Head of caudate nucleus (tissue), 42 donors: ENCODE data around the gene ENO4.

Experiments used
- DNase-seq, 42 donors: peaks; one replicate each; pipeline versions ENCODE4 v3.0.0 to v3.0.0-alpha.2; 2020 to 2021; ENCODE audit warnings: mixed read lengths in 7 of 42
- intact Hi-C: fragments of 100-400 bp; cut with DNase I; formaldehyde crosslinking; loops from one replicate; pipeline ENCODE4 v1.15.0; 2022

ENO4 gene

DNA sequence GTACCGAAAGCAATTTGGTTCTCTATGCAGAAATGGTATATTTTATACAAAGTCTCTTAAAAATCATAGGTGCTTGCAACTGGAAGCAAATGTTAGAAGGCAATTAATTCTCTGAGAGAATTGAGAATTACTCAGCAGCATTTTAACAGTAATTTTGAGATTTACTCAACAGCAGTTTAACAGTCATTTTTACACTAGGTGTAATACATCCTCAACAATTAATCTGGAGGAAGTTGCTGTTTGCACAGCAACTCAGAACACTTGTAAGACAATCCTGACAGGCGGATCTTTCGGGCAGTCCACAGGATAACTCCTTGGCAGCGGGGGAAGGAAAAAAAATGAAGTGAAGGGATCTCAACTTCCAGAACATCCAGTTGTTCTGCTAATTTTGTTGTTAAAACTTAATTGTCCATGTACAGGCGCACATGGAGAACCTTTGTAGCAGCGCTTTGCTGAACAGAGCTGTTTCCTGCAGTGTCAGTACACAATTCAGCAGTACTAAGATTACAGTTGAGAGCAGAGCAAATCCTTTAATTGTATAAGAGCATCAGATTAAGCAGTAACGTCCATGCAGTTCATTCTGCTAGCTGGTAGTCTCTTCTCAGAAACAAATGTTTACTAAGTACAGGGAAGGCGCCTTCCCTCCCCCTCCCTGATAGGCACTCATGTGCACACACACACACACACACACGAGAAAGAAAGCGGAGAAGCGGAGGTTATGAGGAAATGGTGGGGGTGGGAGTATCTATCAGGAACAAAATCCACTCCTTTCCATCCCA lies 43.8 kb downstream of the ENO4 start:
- intact Hi-C loops, result no loop called here
- DNase-seq, result no peak

DNA sequence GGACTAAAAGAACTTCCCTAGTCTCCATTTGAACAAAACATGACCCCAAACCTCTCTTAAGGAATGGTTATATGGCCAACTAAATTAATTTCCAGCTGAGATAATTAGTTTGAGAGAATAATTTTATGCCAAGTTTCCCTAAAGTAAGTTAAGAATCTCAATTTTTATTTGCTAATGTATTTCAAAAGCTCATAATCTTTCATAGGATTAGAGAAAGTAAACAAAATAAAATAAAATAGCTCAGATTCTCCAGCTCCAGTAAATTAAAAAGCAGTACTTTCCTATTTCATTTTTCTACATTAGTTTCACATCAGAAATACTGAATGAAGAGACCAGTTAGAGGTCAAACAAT lies 44.4 kb downstream of the ENO4 start:
- intact Hi-C loops, result no loop called here
- DNase-seq, result no peak

DNA sequence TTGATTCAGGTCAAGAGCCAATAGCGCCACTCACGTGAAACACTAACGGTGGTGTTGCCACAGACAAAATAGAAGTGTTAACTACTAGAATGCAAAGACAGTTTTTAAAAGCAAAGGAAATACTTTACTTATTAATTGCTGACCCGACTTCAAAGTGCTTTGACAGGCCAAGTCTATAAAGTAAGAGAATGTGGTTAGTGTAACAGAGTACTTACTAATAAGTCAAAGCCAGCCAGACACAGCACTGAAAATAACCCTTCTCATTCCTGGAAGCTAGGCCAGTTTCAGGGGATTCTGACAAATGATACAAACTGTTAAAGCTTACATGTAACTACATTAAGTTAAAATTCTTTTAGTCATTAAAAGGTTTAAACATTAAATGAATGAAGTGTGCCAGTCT lies 50.3 kb downstream of the ENO4 start:
- intact Hi-C loops, result no loop called here
- DNase-seq, result no peak

DNA sequence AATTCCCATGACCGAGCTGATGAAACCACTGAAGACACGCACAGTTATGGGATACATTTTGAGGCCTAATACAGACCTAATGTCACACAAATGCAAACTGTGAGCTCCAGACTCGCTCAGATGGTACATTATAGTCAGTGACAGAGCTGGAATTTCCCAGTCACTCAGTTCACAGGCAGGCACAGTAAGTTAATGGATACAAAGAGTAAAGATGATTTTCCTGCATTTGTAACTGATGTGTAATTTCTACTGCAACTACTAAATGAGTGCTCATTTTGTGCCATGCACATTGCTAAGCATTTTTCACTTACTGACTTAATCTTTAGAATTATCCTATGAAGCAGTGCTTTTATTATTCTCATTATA lies 56.5 kb downstream of the ENO4 start:
- DNase-seq, result no peak
- intact Hi-C loops, result no loop called here

DNA sequence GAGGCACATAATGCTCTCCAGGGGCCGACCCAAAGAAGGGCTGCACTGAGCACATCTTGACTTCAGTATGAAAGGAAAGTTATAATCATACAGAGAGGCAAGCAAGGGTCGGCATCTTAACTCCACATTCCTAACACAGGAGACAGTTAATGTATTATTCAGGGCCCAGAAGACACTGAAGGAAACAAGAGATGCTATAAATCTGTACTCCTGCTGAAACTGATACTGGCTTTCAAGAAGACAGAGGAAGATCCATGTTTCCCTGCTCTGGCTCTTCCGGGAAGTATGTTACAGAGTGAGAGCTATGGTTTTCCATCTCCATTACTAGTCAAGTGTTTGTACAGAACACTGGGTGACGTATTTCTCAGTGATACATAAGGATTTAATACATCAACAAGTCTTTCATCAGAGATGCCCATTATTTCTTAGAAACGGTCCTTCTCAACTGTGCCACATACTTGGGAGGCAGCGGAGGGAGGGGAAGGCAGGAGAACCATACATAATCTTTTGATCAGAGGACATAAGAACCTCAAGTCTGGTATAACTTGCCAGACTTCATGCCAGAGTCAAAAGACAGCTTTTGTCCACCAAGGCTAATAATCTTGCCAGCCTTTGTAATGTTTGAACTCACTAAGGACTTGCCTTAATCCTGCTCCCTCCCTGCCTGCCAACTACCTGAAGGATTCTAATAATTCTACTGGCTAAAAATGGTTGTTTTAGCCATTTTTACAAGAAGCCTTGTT lies 58.1 kb downstream of the ENO4 start:
- no peak for DNase-seq
- intact Hi-C loops, result no loop called here

DNA sequence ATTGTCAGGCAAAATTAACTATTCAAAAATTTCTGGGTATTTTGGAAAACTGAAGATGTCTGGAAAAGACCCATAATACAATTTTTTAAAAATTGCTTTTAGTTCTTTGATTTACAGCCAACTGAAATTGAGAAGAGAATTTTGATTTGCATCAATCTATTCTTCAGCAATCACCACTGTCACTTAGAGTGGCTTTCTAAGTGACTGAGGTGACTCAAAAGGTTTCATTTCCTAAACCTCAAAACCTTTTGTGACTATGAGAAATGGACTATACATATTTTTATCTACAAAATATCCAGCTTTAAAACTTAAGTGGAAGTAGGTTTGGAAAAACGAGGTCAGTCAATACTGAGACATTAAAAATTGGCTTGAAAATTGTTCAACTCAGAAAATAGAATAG lies 60.0 kb downstream of the ENO4 start:
- DNase-seq, result no peak
- intact Hi-C loops, result no loop called here

DNA sequence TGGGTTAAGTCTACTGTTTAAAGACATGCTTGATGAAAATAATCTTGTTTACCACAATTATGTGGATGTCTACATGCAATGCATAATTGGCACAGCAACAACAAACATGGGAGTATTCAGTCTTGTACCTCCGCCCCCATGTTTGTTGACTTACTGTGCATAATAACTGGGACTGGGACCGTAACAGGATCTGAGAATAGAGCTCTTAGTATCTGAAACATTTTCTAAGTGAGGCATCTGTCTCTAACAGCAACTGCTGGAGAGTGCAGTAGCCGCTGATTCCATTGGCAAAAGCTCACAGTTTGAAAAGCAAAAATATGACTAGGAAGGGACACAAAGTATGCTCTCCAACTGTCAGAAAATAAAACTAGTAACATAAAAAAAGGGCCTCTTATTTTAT lies 61.6 kb downstream of the ENO4 start:
- no peak for DNase-seq
- intact Hi-C loops, result no loop called here

DNA sequence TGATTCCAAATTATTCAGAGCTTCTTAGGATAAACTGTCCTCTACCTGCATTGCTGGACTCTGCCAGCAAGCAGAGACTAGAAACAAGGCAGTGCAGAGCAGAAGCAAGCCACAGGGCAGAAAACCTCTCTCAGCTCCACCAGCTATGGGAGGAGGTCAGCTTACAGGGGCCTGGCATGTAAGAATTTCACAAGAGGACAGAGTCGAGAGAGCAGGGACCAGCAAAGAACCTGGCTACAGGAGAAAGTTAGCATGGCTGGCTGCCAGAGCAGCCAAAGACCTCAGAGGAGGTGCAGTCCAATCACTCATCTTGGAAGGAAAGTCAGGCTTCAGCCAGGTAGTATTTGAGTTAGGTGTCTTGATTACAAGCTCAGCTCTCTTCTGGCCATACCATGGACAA lies 62.9 kb downstream of the ENO4 start:
- no peak for DNase-seq
- intact Hi-C loops, result no loop called here

DNA sequence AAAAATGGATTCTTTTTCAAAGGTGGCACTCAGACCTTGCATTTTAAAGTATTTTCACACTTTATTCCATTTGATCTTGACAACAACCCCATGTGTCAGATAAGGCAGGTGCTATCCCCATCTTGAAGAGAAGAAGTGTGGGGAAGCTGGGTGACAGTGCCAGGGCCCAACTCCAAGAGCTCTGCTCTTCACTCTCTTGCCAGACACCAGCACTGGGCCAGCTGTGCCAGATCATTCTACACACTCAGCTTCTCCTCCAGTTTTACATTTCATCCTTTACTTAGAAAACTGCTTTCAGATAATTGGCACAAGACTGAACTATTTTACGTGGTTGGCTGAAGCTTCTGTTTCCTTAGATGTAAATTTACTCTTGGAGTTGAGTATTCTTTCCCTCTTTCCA lies 64.4 kb downstream of the ENO4 start:
- intact Hi-C loops, result no loop called here
- no peak for DNase-seq

DNA sequence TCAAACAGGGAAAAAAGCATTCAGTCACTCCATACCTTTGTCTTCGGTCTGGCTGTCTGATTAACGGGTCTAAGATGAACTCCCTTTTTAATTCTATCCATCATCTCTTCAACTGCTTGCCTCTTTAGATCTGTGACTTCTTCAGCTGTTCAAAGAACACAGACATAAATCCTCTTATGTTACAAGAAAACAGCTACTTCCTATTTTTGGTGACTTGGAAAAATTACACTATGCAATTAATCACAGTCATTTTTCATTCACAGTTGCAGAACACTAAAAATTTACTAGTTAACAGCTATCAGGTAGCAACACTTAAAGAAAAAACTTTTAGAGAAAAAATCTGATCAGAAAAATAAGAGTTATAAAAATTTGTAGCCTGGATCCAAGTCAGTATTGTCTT lies 66.0 kb downstream of the ENO4 start:
- intact Hi-C loops, result no loop called here
- no peak for DNase-seq

DNA sequence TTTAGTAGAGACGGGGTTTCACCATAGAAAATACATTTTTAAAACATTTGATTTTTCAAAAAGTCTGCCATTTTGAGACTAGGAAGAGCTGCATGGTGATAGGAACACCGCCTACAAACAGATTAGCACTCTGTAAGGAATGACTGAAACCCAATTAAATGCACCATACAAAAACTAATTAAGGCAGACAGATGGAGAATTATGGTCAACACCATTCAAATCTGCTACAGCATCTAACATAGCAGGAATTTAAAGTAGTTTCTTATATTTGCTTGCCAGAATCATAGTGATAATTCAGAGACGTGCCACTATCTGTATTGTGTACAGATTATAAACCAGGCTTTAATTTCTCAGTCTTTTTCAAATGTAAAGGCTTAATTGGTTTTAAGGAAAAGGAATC lies 68.2 kb downstream of the ENO4 start:
- no peak for DNase-seq
- intact Hi-C loops, result no loop called here

DNA sequence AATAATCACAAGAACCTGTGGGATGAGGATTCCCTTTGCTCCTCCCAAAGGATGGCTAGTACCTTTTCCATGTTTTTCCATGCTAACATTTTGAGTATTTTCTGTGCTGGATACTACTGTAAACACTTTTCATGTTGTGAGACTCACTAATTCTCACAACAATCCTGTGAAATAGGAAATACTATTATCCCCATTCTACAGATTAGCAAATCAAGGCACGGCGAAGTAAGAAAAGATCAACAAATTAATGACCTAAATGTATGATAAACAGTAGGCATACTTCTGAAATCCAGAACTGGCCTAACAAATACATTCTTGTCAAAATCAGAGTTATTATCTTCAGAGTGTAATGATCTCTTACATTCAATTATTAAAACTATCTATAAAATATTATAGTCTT lies 69.3 kb downstream of the ENO4 start:
- intact Hi-C loops, result no loop called here
- DNase-seq, result no peak

DNA sequence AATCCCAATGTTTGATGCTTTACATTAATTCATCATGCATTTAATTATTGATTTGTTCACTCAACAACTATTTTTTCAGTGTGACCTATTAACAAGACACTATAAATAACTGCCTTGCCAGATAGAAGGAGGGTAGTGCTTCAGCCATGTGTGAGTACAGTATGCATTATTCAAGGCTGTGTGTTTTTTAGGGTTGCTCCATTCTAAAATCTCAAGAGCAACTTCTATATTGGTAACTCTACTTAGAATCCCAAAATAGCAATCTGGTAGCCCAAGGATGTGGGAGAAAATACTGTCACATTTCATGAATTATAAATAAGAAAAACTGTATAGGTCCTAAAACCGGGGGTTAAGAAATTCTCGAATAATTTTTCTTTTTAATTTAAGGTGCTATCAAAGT lies 69.9 kb downstream of the ENO4 start:
- DNase-seq, result no peak
- intact Hi-C loops, result no loop called here

DNA sequence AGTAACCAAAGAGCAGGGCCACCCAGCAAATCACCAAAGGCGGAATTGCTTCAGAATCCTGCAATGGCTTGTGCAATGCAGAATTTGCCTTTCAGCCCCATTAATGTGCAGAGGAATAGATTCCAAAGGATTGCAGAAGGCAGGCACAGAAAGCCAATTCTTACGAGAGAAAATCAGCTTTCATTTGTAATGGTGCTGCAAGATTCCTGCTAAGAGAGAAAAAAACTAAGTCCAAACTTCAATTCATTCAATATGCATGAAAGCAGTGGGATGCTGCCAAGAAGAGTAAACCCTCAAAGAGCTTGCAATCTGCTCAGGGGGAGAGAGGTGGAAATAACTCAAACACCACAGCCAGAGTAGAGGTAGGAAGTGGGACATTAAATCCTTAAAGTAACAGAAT lies 70.4 kb downstream of the ENO4 start:
- intact Hi-C loops, result no loop called here
- no peak for DNase-seq

DNA sequence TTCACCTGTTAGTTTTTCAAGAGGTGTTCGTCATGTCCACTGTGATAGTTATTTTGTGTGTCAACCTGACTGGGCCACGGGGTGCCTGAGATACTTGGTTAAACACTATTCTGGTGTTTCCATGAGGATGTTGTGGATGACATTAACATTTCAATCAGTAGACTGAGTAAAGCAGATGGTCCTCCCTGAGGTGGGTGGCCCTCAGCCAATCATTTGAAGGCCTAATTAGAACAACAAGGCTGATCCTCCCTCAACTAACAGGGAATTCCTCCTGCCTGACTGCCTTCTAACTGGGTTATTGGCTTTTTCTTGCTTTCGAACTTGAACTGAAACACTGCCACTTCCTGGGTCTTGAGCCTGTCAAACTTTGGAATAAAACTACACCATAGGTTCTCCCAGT lies 75.8 kb downstream of the ENO4 start:
- intact Hi-C loops, result no loop called here

DNA sequence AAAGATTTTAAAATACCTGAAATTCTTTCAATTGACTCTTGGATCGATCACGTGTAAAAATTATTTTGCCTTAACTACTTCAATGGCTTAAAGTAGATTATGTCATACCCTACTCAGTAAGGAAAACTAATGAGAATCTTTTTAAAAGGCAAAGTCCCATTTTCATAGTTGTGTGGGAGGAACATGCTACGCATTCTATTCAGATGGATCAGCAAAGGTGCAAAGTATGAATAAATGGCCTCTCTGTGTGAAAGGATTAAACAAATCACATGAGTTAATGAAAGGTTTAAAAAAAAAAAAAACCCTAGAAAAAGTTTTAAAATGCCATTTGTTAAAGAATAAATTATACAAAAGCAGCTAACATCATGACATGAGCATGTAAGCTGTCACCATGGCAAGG lies 77.1 kb downstream of the ENO4 start:
- no peak for DNase-seq

More for the DNA sequence above, 75.8 kb downstream of the ENO4 start:
- DNase-seq, result no peak

DNA sequence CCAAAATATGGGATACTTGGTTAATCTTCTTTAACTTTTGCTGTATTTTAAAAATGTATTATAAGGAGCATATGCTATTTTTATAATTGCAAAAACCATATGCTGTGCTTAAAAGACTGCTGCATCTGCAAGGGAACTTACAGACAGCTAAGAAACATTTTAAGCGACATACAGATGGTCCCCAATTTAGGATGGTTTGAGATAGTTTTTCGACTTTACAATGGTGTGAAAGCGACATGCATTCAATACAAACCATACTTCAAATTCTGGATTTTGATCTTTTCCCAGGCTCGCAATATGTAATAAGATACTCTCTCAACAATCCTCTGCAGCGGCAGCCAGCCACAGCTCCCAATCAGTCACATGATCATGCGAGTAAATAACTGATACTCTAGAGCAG lies 82.5 kb downstream of the ENO4 start:
- no peak for DNase-seq
- intact Hi-C loops, result no loop called here

More for the DNA sequence above, 77.1 kb downstream of the ENO4 start:
- intact Hi-C loops, result no loop called here
